ENCODE measurements around the gene STKLD1. TPM values are rescaled to one million over a fixed set of nuclear protein-coding genes. Genes with fewer than 3 reads are reported as not detected.

STKLD1 gene
- total RNA-seq, 5 donors from 2014 or later (not counting 1 experiment from before 2014, with no cell fraction given) = 0.49 to 1.1 (median 0.70) TPM

DNA sequence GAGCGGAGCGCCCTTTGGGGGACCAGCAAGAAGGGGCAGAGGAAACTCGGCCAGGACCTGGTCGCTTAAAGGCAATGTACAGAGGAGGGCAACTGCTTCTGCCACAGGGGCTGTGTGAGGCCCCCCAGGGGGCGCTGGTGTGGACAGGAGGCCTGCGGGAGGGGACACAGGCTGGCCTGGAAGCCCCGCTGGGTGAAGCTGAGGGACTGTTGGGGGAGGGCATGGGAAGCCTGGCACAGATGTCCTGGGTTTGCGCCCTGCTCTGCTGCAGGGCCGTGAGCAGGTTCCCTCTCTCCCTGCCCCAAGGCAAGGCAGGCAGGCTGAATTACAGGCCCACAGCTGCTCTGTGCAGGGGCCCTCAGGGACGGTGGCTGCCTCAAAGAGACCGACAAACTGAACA, 33.6 kb upstream of the STKLD1 start:
- Histone ChIP-seq H3K27ac (ENCODE audit: low read length) (no peak overlapping the region), H3K4me1 (ENCODE audit: control insufficient read depth in 1 of 2, extremely low read depth in 1 of 2, insufficient read depth in 2 of 2, low read length in 2 of 2) (peaks cover 4 to 44% of the 10 kb centered on the region in 2 experiments), H3K4me3 (ENCODE audit: control insufficient read depth in 1 of 2, extremely low read depth in 1 of 2, low read length in 1 of 2) (no peak overlapping the region), H3K9me3 (no peaks in the 10 kb centered on the region), H3K27me3 (replicated peaks in 1 of 2; ENCODE audit: control insufficient read depth in 2 of 2, extremely low read depth in 1 of 2, insufficient read depth in 2 of 2, low read length in 1 of 2) (no peaks in the 10 kb centered on the region), H3K36me3 (ENCODE audit: control insufficient read depth in 2 of 2, extremely low read depth in 1 of 2, insufficient read depth in 1 of 2, low read length in 1 of 2) (peaks cover 10 to 66% of the 10 kb centered on the region in 2 donors)
- 92% methylated on average over 9 of the region's 11 CpGs for WGBS (ENCODE audit: insufficient coverage)
- H3K36me3 Mint-ChIP-seq = peaks cover 34% of the 10 kb centered on the region
- CTCF ChIA-PET = interaction anchor here in 1 of 2 donors (1.2 kb wide), 1 partner anchor 312 kb away, joined by 3 read pairs; the partner anchor contains the start of gene GTF3C5
- DNase-seq (no peak), ATAC-seq (replicated peaks in 1 of 4) (no peak)
- POLR2A ChIA-PET = no interaction called here
- H3K27ac Mint-ChIP-seq = no peak overlapping the region
- no peaks in the 10 kb centered on the region for H3K27me3 Mint-ChIP-seq
- H3K4me1 Mint-ChIP-seq = peaks cover 28 to 58% (median 48%) of the 10 kb centered on the region in 3 donors
- H3K9me3 Mint-ChIP-seq = no peaks in the 10 kb centered on the region
- H3K4me3 Mint-ChIP-seq = no peak overlapping the region

DNA sequence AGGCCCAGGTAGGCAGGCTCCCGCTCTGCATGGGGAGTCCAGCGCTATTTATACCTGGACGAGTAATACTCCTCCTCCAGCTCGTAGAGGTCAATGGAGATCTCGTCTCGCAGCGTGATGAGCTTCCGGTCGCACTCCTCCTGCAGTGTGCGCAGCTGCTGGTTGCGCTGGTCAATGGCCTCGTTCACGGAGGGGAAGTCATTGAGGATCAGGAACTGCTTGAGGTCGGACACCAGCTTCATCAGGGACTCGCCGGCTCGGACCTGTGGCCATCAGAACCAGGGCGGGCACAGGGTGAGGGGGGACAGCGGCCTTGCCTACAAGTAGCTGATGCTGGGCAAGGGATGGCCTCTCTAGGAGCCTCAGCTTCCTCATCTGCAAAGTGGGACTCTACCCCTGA, 32.1 kb upstream of the STKLD1 start:
- no peaks in the 10 kb centered on the region for H3K9me3 Mint-ChIP-seq
- ChIA-PET CTCF (interaction anchor here in 1 of 2 donors (0.7 kb wide), 1 partner anchor 27 kb away, joined by 3 read pairs; no protein-coding TSS in a partner anchor), POLR2A (no interaction called here)
- DNase-seq (no peak), ATAC-seq (replicated peaks in 1 of 4) (no peak)
- H3K36me3 Mint-ChIP-seq = peaks cover 35% of the 10 kb centered on the region
- peaks cover 39 to 61% (median 59%) of the 10 kb centered on the region in 3 donors for H3K4me1 Mint-ChIP-seq
- Histone ChIP-seq H3K9me3 (no peaks in the 10 kb centered on the region), H3K4me3 (ENCODE audit: control insufficient read depth in 1 of 2, extremely low read depth in 1 of 2, low read length in 1 of 2) (no peak overlapping the region), H3K27me3 (replicated peaks in 1 of 2; ENCODE audit: control insufficient read depth in 2 of 2, extremely low read depth in 1 of 2, insufficient read depth in 2 of 2, low read length in 1 of 2) (peaks cover 0 to 3% of the 10 kb centered on the region in 2 experiments), H3K4me1 (ENCODE audit: control insufficient read depth in 1 of 2, extremely low read depth in 1 of 2, insufficient read depth in 2 of 2, low read length in 2 of 2) (peaks cover 9 to 52% of the 10 kb centered on the region in 2 experiments), H3K27ac (ENCODE audit: low read length) (no peak overlapping the region), H3K36me3 (ENCODE audit: control insufficient read depth in 2 of 2, extremely low read depth in 1 of 2, insufficient read depth in 1 of 2, low read length in 1 of 2) (peaks cover 10 to 66% of the 10 kb centered on the region in 2 donors)
- WGBS (ENCODE audit: insufficient coverage) = 95% methylated on average over 18 of the region's 19 CpGs
- H3K4me3 Mint-ChIP-seq = no peak overlapping the region
- H3K27me3 Mint-ChIP-seq = no peaks in the 10 kb centered on the region
- H3K27ac Mint-ChIP-seq = no peak overlapping the region

GRCh38 chr9:133344979-133345378, 31.2 kb upstream of the STKLD1 start:
- Histone ChIP-seq H3K27me3 (replicated peaks in 1 of 2; ENCODE audit: control insufficient read depth in 2 of 2, extremely low read depth in 1 of 2, insufficient read depth in 2 of 2, low read length in 1 of 2) (peaks cover 0 to 3% of the 10 kb centered on the region in 2 experiments), H3K9me3 (no peaks in the 10 kb centered on the region), H3K36me3 (ENCODE audit: control insufficient read depth in 2 of 2, extremely low read depth in 1 of 2, insufficient read depth in 1 of 2, low read length in 1 of 2) (peaks cover 14 to 70% of the 10 kb centered on the region in 2 donors), H3K4me1 (ENCODE audit: control insufficient read depth in 1 of 2, extremely low read depth in 1 of 2, insufficient read depth in 2 of 2, low read length in 2 of 2) (peaks cover 13 to 57% of the 10 kb centered on the region in 2 experiments), H3K27ac (ENCODE audit: low read length) (no peak overlapping the region), H3K4me3 (ENCODE audit: control insufficient read depth in 1 of 2, extremely low read depth in 1 of 2, low read length in 1 of 2) (no peak overlapping the region)
- POLR2A ChIA-PET = no interaction called here
- ATAC-seq (replicated peaks in 1 of 4) = no peak
- H3K4me1 Mint-ChIP-seq = peaks cover 45 to 60% (median 57%) of the 10 kb centered on the region in 3 donors
- H3K27ac Mint-ChIP-seq = no peak overlapping the region
- CTCF ChIA-PET = no interaction called here
- 95% methylated on average over 12 of the region's 12 CpGs for WGBS (ENCODE audit: insufficient coverage)
- peaks cover 36% of the 10 kb centered on the region for H3K36me3 Mint-ChIP-seq
- no peak for DNase-seq
- no peaks in the 10 kb centered on the region for H3K9me3 Mint-ChIP-seq
- no peak overlapping the region for H3K4me3 Mint-ChIP-seq
- H3K27me3 Mint-ChIP-seq = no peaks in the 10 kb centered on the region

GRCh38 chr9:133345596-133345995, 30.6 kb upstream of the STKLD1 start:
- WGBS (ENCODE audit: insufficient coverage) = 98% methylated on average over 4 of the region's 6 CpGs
- no peak overlapping the region for H3K27ac Mint-ChIP-seq

GRCh38 chr9:133346021-133346785, 30.0 kb upstream of the STKLD1 start:
- H3K4me1 ChIP-seq (ENCODE audit: control insufficient read depth in 1 of 2, extremely low read depth in 1 of 2, insufficient read depth in 2 of 2, low read length in 2 of 2) = peaks cover 13 to 46% of the 10 kb centered on the region in 2 experiments
- WGBS (ENCODE audit: insufficient coverage) = 91% methylated on average over 10 of the region's 15 CpGs
- H3K27ac Mint-ChIP-seq = peak overlapping the region; percentile 8 to 82
- DNase-seq (no peak), ATAC-seq (replicated peaks in 1 of 4) (no peak)
- ChIA-PET CTCF (interaction anchor here in 1 of 2 donors (0.6 kb wide), 1 partner anchor 57 kb away, joined by 3 read pairs; no protein-coding TSS in a partner anchor), POLR2A (no interaction called here)
- H3K4me3 ChIP-seq (ENCODE audit: control insufficient read depth in 1 of 2, extremely low read depth in 1 of 2, low read length in 1 of 2) = no peak overlapping the region
- peaks cover 41 to 53% (median 46%) of the 10 kb centered on the region in 3 donors for H3K4me1 Mint-ChIP-seq
- peak overlapping the region; percentile 92 to 97 (median 96) for H3K4me3 Mint-ChIP-seq
- no peak overlapping the region for H3K27ac ChIP-seq (ENCODE audit: low read length)
- peaks cover 0 to 3% of the 10 kb centered on the region in 2 experiments for H3K27me3 ChIP-seq (replicated peaks in 1 of 2; ENCODE audit: control insufficient read depth in 2 of 2, extremely low read depth in 1 of 2, insufficient read depth in 2 of 2, low read length in 1 of 2)
- no peaks in the 10 kb centered on the region for H3K27me3 Mint-ChIP-seq
- H3K36me3 Mint-ChIP-seq = peaks cover 34% of the 10 kb centered on the region
- H3K9me3 Mint-ChIP-seq = no peaks in the 10 kb centered on the region
- H3K36me3 ChIP-seq (ENCODE audit: control insufficient read depth in 2 of 2, extremely low read depth in 1 of 2, insufficient read depth in 1 of 2, low read length in 1 of 2) = peaks cover 19 to 70% of the 10 kb centered on the region in 2 donors
- H3K9me3 ChIP-seq = no peaks in the 10 kb centered on the region

More at GRCh38 chr9:133345596-133345995, 30.6 kb upstream of the STKLD1 start:
- Histone ChIP-seq H3K4me1 (ENCODE audit: control insufficient read depth in 1 of 2, extremely low read depth in 1 of 2, insufficient read depth in 2 of 2, low read length in 2 of 2) (peaks cover 13 to 52% of the 10 kb centered on the region in 2 experiments), H3K9me3 (no peaks in the 10 kb centered on the region), H3K36me3 (ENCODE audit: control insufficient read depth in 2 of 2, extremely low read depth in 1 of 2, insufficient read depth in 1 of 2, low read length in 1 of 2) (peaks cover 18 to 70% of the 10 kb centered on the region in 2 donors), H3K27ac (ENCODE audit: low read length) (no peak overlapping the region), H3K27me3 (replicated peaks in 1 of 2; ENCODE audit: control insufficient read depth in 2 of 2, extremely low read depth in 1 of 2, insufficient read depth in 2 of 2, low read length in 1 of 2) (peaks cover 0 to 3% of the 10 kb centered on the region in 2 experiments), H3K4me3 (ENCODE audit: control insufficient read depth in 1 of 2, extremely low read depth in 1 of 2, low read length in 1 of 2) (no peak overlapping the region)
- no peaks in the 10 kb centered on the region for H3K9me3 Mint-ChIP-seq
- ATAC-seq (replicated peaks in 1 of 4) = no peak
- CTCF ChIA-PET = no interaction called here
- POLR2A ChIA-PET = no interaction called here
- peaks cover 45 to 58% (median 51%) of the 10 kb centered on the region in 3 donors for H3K4me1 Mint-ChIP-seq
- peak overlapping the region in 2 of 3 donors; percentile 50 to 96 for H3K4me3 Mint-ChIP-seq
- H3K27me3 Mint-ChIP-seq = no peaks in the 10 kb centered on the region
- no peak for DNase-seq
- peaks cover 36% of the 10 kb centered on the region for H3K36me3 Mint-ChIP-seq

DNA sequence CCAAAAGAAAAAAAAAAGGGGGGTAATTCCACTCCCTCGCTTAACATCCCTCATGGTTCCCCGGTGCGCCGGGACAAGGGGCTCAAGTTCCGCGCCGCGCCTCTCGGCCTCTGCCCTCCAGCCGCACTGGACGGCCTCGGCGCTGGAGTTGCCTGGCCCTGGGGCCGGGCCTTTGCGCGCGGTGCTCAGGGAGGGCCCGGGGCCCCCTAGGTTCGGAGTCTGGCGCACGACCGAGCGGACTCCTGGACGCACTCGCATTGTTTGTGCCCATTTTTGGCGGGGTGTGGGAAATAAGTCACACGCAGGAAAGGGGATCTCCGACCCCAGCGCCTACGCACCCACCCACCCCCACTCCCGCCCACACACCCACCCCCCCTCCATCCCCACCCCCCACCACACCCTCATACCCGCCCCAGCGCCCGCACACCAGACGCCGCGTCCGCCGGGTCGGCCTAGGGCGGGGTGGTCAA, 28.6 kb upstream of the STKLD1 start:
- 0% methylated on average over 26 of the region's 41 CpGs for WGBS (ENCODE audit: insufficient coverage)
- Mint-ChIP-seq H3K36me3 (peaks cover 44% of the 10 kb centered on the region), H3K4me1 (peaks cover 37 to 44% (median 41%) of the 10 kb centered on the region in 3 donors), H3K27ac (peak overlapping the region in 1 of 2 donors; percentile 98), H3K9me3 (no peaks in the 10 kb centered on the region), H3K27me3 (no peaks in the 10 kb centered on the region), H3K4me3 (peak overlapping the region; percentile 92 to 97 (median 96))
- H3K4me3 ChIP-seq (ENCODE audit: control insufficient read depth in 1 of 2, extremely low read depth in 1 of 2, low read length in 1 of 2) = peak overlapping the region; percentile 94 to 100
- ATAC-seq (replicated peaks in 1 of 4) (peak; percentile 46 to 60 (median 52)), DNase-seq (peak in 25 of 35 experiments; percentile 13 to 73 (median 35))
- peaks cover 14 to 74% of the 10 kb centered on the region in 2 donors for H3K36me3 ChIP-seq (ENCODE audit: control insufficient read depth in 2 of 2, extremely low read depth in 1 of 2, insufficient read depth in 1 of 2, low read length in 1 of 2)
- H3K27ac ChIP-seq (ENCODE audit: low read length) = peak overlapping the region; percentile 95
- H3K9me3 ChIP-seq = no peaks in the 10 kb centered on the region
- ChIA-PET POLR2A (interaction anchor here (0.6 to 1.1 kb wide), 2 partner anchors 23 to 112 kb away, joined by 5 to 7 read pairs; no protein-coding TSS in a partner anchor), CTCF (interaction anchor here (0.6 to 1.7 kb wide), 9 partner anchors 9 to 1109 kb away, joined by 3 to 10 read pairs (median 5); no protein-coding TSS in a partner anchor)
- H3K27me3 ChIP-seq (replicated peaks in 1 of 2; ENCODE audit: control insufficient read depth in 2 of 2, extremely low read depth in 1 of 2, insufficient read depth in 2 of 2, low read length in 1 of 2) = peaks cover 0 to 3% of the 10 kb centered on the region in 2 experiments
- peaks cover 13 to 36% of the 10 kb centered on the region in 2 experiments for H3K4me1 ChIP-seq (ENCODE audit: control insufficient read depth in 1 of 2, extremely low read depth in 1 of 2, insufficient read depth in 2 of 2, low read length in 2 of 2)

All from T-cell (primary cell).